WTC11 (cell line): ENCODE results near the gene TMEM229B. TPM values are rescaled to one million over a fixed set of nuclear protein-coding genes. Genes with fewer than 3 reads are reported as not detected.

ENCODE experiments used
- ATAC-seq: fragments of 200-7000 bp; cut with Tn5 transposase; 2 replicates; pipeline ENCODE4 v1.10.0; 2021; ENCODE audit warnings: mild to moderate bottlenecking, moderate library complexity
- CTCF ChIA-PET: fragments of 300-600 bp; sonication (Branson Sonifier 250); formaldehyde crosslinking; loops from one replicate; lab custom pipeline; 2021; ENCODE audit warnings: antibody characterized with exemption; lab: Charles Lee
- POLR2A ChIA-PET: fragments of 350-600 bp; sonication (Branson Sonifier 250); formaldehyde crosslinking; loops from one replicate; lab custom pipeline; 2021; ENCODE audit warnings: antibody characterized with exemption; lab: Charles Lee
- DNase-seq: peaks from one replicate; pipeline ENCODE4 v3.0.0; 2021; ENCODE audit warnings: low spot score
- H3K27ac Mint-ChIP-seq: 2 replicates; pipeline ENCODE4 v1.8.0; 2021; ENCODE audit warnings: mixed read lengths
- H3K27me3 Mint-ChIP-seq: 2 replicates; pipeline ENCODE4 v1.8.0; 2021; ENCODE audit warnings: low read depth, mild to moderate bottlenecking, moderate library complexity, mixed read lengths
- H3K36me3 Mint-ChIP-seq: 2 replicates; pipeline ENCODE4 v1.8.0; 2021; ENCODE audit warnings: mixed read lengths
- H3K4me1 Mint-ChIP-seq: 2 replicates; pipeline ENCODE4 v1.8.0; 2022; ENCODE audit warnings: mixed read lengths
- H3K4me3 Mint-ChIP-seq: 2 replicates; pipeline ENCODE4 v1.8.0; 2021; ENCODE audit warnings: mild to moderate bottlenecking, moderate library complexity, mixed read lengths
- H3K9me3 Mint-ChIP-seq: 2 replicates; pipeline ENCODE4 v1.8.0; 2021; ENCODE audit warnings: mixed read lengths
- AFF4 ChIP-seq: sonication (generic); formaldehyde crosslinking; IDR thresholded peaks from 2 replicates; pipeline ENCODE4 v1.8.1; 2023; ENCODE audit warnings: mild to moderate bottlenecking, missing genetic modification reagents, borderline replicate concordance
- CBFB ChIP-seq: sonication (generic); formaldehyde crosslinking; IDR thresholded peaks from 2 replicates; pipeline ENCODE4 v1.8.1; 2022; ENCODE audit warnings: mild to moderate bottlenecking, low read depth, missing genetic modification reagents
- JAZF1 ChIP-seq: fragments of 250-450 bp; sonication (Bioruptor Pico); IDR thresholded peaks from 2 replicates; pipeline ENCODE4 v1.9.0; 2021; ENCODE audit warnings: moderate library complexity, mild to moderate bottlenecking, inconsistent platforms
- NR2C2 ChIP-seq: sonication (generic); formaldehyde crosslinking; IDR thresholded peaks from 2 replicates; pipeline ENCODE4 v1.8.0; 2022; ENCODE audit warnings: mild to moderate bottlenecking, missing genetic modification reagents
- RORB ChIP-seq: fragments of 250-450 bp; sonication (Bioruptor Pico); IDR thresholded peaks from 2 replicates; pipeline ENCODE4 v1.9.0; 2021; ENCODE audit warnings: mild to moderate bottlenecking
- TEAD4 ChIP-seq: sonication (generic); formaldehyde crosslinking; IDR thresholded peaks from 2 replicates; pipeline ENCODE4 v1.8.0; 2022; ENCODE audit warnings: mild to moderate bottlenecking, missing genetic modification reagents
- USF2 ChIP-seq: sonication (generic); formaldehyde crosslinking; IDR thresholded peaks from 2 replicates; pipeline ENCODE4 v1.8.1; 2023; ENCODE audit warnings: mild to moderate bottlenecking, missing genetic modification reagents, moderate library complexity
- ZMAT4 ChIP-seq: fragments of 250-450 bp; sonication (Bioruptor Pico); IDR thresholded peaks from 2 replicates; pipeline ENCODE4 v1.9.0; 2021; ENCODE audit warnings: mild to moderate bottlenecking
- ZNF423 ChIP-seq: fragments of 250-450 bp; sonication (Bioruptor Pico); IDR thresholded peaks from 2 replicates; pipeline ENCODE4 v2.1.2; 2022; ENCODE audit warnings: mild to moderate bottlenecking, moderate library complexity
- ZNF425 ChIP-seq: fragments of 250-450 bp; sonication (Bioruptor Pico); conservative IDR thresholded peaks from 2 replicates; pipeline ENCODE4 v1.9.0; 2021; ENCODE audit warnings: mild to moderate bottlenecking
- total RNA-seq: library from RNA; stranded (reverse); gene quantifications from 3 replicates; pipeline ENCODE4 v1.2.3, GENCODE V29; 2021
- TF ChIP-seq, protein P1 (sequence below): sonication (generic); formaldehyde crosslinking; IDR thresholded peaks from 2 replicates; pipeline ENCODE4 v1.8.1; 2023; ENCODE audit warnings: mild to moderate bottlenecking, missing genetic modification reagents
- TF ChIP-seq, protein P2 (sequence below): fragments of 250-450 bp; sonication (Bioruptor Pico); IDR thresholded peaks from 2 replicates; pipeline ENCODE4 v1.9.0; 2021; ENCODE audit warnings: mild to moderate bottlenecking
- TF ChIP-seq, protein P3 (sequence below): fragments of 200-600 bp; IDR thresholded peaks from 2 replicates; pipeline ENCODE4 v1.8.0; 2022; ENCODE audit warnings: antibody characterized with exemption

The TMEM229B gene
- total RNA-seq, 1 experiment from 2014 or later: 0.90 TPM

DNA sequence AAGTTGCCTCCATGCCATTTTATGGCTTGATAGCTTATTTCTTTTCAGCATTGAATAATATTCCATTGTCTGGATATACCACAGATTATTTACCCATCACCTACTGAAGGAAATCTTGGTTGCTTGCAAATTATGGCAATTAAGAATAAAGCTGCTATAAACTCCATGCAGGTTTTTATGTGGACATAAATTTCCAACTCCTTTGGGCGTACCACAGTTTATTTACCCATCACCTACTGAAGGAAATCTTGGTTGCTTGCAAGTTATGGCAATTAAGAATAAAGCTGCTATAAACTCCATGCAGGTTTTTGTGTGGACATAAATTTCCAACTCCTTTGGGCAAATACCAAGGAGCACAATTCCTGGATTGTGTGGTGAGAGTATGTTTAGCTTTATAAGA lies 32.0 kb upstream of the TMEM229B start:
- ChIA-PET POLR2A (no interaction called here), CTCF (no interaction called here)
- ATAC-seq (no peak), DNase-seq (no peak)
- Mint-ChIP-seq H3K36me3 (no peaks in the 10 kb centered on the region), H3K4me1 (peaks cover 11% of the 10 kb centered on the region; the same call in 1 of the 2 replicates), H3K27ac (no peak overlapping the region), H3K27me3 (peaks cover 45% of the 10 kb centered on the region), H3K9me3 (no peaks in the 10 kb centered on the region), H3K4me3 (no peak overlapping the region)
- no peak for TF ChIP-seq JAZF1 (CRISPR knock-in tag)
- no peak for TF ChIP-seq ZNF423 (CRISPR knock-in tag)
- TF ChIP-seq RORB (CRISPR knock-in tag): no peak
- no peak for TF ChIP-seq AFF4 (CRISPR knock-in tag)
- no peak for TF ChIP-seq TEAD4 (CRISPR knock-in tag)
- no peak for TF ChIP-seq CBFB (CRISPR knock-in tag)
- no peak for TF ChIP-seq ZMAT4 (CRISPR knock-in tag)
- TF ChIP-seq, protein P1, sequence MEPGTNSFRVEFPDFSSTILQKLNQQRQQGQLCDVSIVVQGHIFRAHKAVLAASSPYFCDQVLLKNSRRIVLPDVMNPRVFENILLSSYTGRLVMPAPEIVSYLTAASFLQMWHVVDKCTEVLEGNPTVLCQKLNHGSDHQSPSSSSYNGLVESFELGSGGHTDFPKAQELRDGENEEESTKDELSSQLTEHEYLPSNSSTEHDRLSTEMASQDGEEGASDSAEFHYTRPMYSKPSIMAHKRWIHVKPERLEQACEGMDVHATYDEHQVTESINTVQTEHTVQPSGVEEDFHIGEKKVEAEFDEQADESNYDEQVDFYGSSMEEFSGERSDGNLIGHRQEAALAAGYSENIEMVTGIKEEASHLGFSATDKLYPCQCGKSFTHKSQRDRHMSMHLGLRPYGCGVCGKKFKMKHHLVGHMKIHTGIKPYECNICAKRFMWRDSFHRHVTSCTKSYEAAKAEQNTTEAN: no peak
- TF ChIP-seq USF2 (CRISPR knock-in tag): no peak
- TF ChIP-seq ZNF425 (CRISPR knock-in tag): no peak
- TF ChIP-seq NR2C2 (CRISPR knock-in tag): no peak
- TF ChIP-seq, protein P2, sequence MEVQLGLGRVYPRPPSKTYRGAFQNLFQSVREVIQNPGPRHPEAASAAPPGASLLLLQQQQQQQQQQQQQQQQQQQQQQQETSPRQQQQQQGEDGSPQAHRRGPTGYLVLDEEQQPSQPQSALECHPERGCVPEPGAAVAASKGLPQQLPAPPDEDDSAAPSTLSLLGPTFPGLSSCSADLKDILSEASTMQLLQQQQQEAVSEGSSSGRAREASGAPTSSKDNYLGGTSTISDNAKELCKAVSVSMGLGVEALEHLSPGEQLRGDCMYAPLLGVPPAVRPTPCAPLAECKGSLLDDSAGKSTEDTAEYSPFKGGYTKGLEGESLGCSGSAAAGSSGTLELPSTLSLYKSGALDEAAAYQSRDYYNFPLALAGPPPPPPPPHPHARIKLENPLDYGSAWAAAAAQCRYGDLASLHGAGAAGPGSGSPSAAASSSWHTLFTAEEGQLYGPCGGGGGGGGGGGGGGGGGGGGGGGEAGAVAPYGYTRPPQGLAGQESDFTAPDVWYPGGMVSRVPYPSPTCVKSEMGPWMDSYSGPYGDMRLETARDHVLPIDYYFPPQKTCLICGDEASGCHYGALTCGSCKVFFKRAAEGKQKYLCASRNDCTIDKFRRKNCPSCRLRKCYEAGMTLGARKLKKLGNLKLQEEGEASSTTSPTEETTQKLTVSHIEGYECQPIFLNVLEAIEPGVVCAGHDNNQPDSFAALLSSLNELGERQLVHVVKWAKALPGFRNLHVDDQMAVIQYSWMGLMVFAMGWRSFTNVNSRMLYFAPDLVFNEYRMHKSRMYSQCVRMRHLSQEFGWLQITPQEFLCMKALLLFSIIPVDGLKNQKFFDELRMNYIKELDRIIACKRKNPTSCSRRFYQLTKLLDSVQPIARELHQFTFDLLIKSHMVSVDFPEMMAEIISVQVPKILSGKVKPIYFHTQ (CRISPR knock-in tag): no peak
- TF ChIP-seq, protein P3, sequence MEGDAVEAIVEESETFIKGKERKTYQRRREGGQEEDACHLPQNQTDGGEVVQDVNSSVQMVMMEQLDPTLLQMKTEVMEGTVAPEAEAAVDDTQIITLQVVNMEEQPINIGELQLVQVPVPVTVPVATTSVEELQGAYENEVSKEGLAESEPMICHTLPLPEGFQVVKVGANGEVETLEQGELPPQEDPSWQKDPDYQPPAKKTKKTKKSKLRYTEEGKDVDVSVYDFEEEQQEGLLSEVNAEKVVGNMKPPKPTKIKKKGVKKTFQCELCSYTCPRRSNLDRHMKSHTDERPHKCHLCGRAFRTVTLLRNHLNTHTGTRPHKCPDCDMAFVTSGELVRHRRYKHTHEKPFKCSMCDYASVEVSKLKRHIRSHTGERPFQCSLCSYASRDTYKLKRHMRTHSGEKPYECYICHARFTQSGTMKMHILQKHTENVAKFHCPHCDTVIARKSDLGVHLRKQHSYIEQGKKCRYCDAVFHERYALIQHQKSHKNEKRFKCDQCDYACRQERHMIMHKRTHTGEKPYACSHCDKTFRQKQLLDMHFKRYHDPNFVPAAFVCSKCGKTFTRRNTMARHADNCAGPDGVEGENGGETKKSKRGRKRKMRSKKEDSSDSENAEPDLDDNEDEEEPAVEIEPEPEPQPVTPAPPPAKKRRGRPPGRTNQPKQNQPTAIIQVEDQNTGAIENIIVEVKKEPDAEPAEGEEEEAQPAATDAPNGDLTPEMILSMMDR: no peak
